Body of pancreas (tissue), 4 donors: ENCODE results near the gene NHP2. TPM values are rescaled to one million over a fixed set of nuclear protein-coding genes. Genes with fewer than 3 reads are reported as not detected.

Experiments
- ATAC-seq: fragments of 150-250 bp; one replicate; pipeline ENCODE4 v1.9.1; 2016
- DNase-seq, 4 donors: peaks; one replicate each; pipeline ENCODE4 v3.0.0-alpha.2; 2019
- H3K27ac ChIP-seq, 4 donors: fragments of 200-600 bp; sonication (generic); 1 replicate in 3 of 4; 2 replicates in 1 of 4; pipeline versions ENCODE4 v1.5.1 to v1.6.1; 2016 to 2019; ENCODE audit warnings: mild to moderate bottlenecking in 1 of 4, mixed read lengths in 1 of 4, moderate library complexity in 1 of 4
- H3K27me3 ChIP-seq, 2 donors: fragments of 200-600 bp; sonication (generic); one replicate each; pipeline ENCODE4 v1.6.0; 2016; ENCODE audit warnings: mild to moderate bottlenecking in 1 of 2
- H3K36me3 ChIP-seq, 2 donors: fragments of 200-600 bp; sonication (generic); replicated peaks in 1 of 2; 2 replicates each; pipeline ENCODE4 v1.5.1; 2016; ENCODE audit warnings: low read depth in 2 of 2; ENCODE audit not compliant: insufficient read depth in 1 of 2
- H3K4me1 ChIP-seq: fragments of 200-600 bp; sonication (generic); one replicate; pipeline ENCODE4 v1.6.0; 2016
- H3K4me3 ChIP-seq, 2 donors: fragments of 200-600 bp; sonication (generic); 1 replicate in 1 of 2; 2 replicates in 1 of 2; pipeline ENCODE4 v1.5.1; 2016 to 2019
- H3K9me3 ChIP-seq, 3 donors: fragments of 200-600 bp; sonication (generic); 1 replicate in 2 of 3; 2 replicates in 1 of 3; pipeline ENCODE4 v1.5.1; 2016
- POLR2A ChIP-seq, 3 donors: fragments of 450-650 bp; IDR thresholded peaks; one replicate each; pipeline ENCODE4 v1.6.1; 2016; ENCODE audit warnings: antibody characterized with exemption in 3 of 3, mild to moderate bottlenecking in 2 of 3
- WGBS, 2 donors: methylation state at CpG; one replicate each; pipeline ENCODE4 v1.1.5; 2017; 5-methylcytosine and 5-hydroxymethylcytosine counted together
- intact Hi-C: fragments of 100-400 bp; cut with DNase I; formaldehyde crosslinking; loops from one replicate; pipeline ENCODE4 v1.15.1; 2023
- total RNA-seq, 2 donors: library from RNA; depleted of rRNA; stranded (reverse); fragments of >200 nt; gene quantifications; one replicate each; pipeline ENCODE4 v1.1.0, GENCODE V29; 2016
- TF ChIP-seq, protein P1 (sequence below), 7 experiments: fragments of 450-650 bp in 4 of 7; fragments of 200-600 bp in 3 of 7; sonication (generic) in 3 of 7; IDR thresholded peaks; one replicate each; pipeline ENCODE4 v1.5.1; 2016 to 2019; ENCODE audit warnings: antibody characterized with exemption in 7 of 7

The NHP2 gene
- total RNA-seq, 2 donors from 2014 or later: 63.9 to 80.2 TPM

DNA sequence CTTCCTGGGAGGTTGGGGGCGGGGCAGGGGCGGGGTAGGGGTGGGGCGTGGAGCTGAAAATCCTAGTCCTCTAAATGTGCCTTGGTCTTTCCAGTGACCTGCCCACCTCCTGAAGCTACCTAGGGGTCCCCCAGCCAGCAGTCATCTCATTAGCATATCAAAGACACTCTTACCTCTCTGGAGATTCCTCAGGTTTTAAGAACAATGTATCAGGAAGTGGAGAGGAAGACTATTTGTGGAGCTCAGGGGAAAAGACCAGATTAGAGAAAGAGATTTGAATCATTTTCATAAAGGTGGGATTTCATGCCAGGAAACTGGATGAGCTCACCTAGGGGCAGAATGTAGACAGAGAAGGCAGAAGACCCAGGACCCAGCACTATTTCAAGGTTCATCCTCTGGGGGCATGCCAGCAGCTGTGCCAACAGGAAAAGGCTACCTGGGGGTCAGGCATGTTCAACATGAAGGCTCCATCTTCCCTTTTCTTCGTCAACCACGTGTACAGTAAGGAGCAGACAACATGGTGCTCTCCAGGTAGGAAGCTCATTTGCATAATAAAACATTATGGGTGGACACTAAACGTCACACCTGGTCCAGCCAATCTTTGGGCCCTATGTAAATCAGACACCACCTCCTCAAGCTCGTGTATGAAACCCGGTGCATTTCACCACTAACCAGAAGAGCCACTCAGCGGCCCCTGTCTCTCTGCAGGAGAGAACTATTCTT is 26.6 kb upstream of the NHP2 start:
- Histone ChIP-seq H3K36me3 (no peaks in the 10 kb centered on the region), H3K4me3 (no peak overlapping the region), H3K27me3 (no peaks in the 10 kb centered on the region), H3K9me3 (no peaks in the 10 kb centered on the region), H3K27ac (no peak overlapping the region), H3K4me1 (no peaks in the 10 kb centered on the region)
- 18 to 30% methylated on average over 6 to 9 of the region's 9 CpGs for WGBS, 2 donors
- TF ChIP-seq, protein P1, sequence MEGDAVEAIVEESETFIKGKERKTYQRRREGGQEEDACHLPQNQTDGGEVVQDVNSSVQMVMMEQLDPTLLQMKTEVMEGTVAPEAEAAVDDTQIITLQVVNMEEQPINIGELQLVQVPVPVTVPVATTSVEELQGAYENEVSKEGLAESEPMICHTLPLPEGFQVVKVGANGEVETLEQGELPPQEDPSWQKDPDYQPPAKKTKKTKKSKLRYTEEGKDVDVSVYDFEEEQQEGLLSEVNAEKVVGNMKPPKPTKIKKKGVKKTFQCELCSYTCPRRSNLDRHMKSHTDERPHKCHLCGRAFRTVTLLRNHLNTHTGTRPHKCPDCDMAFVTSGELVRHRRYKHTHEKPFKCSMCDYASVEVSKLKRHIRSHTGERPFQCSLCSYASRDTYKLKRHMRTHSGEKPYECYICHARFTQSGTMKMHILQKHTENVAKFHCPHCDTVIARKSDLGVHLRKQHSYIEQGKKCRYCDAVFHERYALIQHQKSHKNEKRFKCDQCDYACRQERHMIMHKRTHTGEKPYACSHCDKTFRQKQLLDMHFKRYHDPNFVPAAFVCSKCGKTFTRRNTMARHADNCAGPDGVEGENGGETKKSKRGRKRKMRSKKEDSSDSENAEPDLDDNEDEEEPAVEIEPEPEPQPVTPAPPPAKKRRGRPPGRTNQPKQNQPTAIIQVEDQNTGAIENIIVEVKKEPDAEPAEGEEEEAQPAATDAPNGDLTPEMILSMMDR (IDR thresholded peaks at IDR 0.05): no peak
- TF ChIP-seq POLR2A (IDR thresholded peaks at IDR 0.05): no peak
- ATAC-seq (no peak), DNase-seq (no peak)
- intact Hi-C loops: no loop called here

DNA sequence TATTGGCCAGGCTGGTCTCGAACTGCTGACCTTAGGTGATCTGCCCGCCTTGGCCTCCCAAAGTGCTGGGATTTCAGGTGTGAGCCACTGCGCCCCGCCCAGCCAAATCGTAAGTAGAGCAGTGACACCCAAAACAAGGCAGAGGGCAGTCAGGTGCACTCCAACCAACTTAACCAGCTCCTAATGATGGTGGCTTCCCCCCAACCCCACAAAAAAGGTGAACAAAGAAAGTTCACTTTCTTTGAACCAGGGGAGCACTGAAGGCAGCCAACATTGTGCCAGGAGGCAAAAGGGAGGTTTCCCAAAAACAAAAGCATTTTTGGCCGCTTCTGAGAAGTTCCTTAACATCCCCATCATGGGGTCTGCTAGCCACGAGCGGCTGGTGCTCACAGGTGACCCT is 23.9 kb upstream of the NHP2 start:
- no peaks in the 10 kb centered on the region for H3K9me3 ChIP-seq
- WGBS, 2 donors: 84 to 90% methylated on average over 7 to 8 of the region's 8 CpGs
- ATAC-seq: no peak

GRCh38 chr5:178176791-178177190 is 23.1 kb upstream of the NHP2 start:
- Histone ChIP-seq H3K27ac (no peak overlapping the region), H3K4me3 (no peak overlapping the region), H3K9me3 (no peaks in the 10 kb centered on the region), H3K27me3 (no peaks in the 10 kb centered on the region), H3K36me3 (no peaks in the 10 kb centered on the region), H3K4me1 (no peaks in the 10 kb centered on the region)
- WGBS, 2 donors: 51 to 68% methylated on average over 6 of the region's 6 CpGs
- intact Hi-C loops: no loop called here
- no peak for DNase-seq
- TF ChIP-seq, protein P1 (IDR thresholded peaks at IDR 0.05): no peak
- no peak for TF ChIP-seq POLR2A (IDR thresholded peaks at IDR 0.05)
- ATAC-seq: no peak

More for the DNA sequence above, 23.9 kb upstream of the NHP2 start:
- no peak overlapping the region for H3K4me3 ChIP-seq
- H3K36me3 ChIP-seq: no peaks in the 10 kb centered on the region
- intact Hi-C loops: no loop called here
- H3K27ac ChIP-seq: no peak overlapping the region
- TF ChIP-seq, protein P1 (IDR thresholded peaks at IDR 0.05): no peak
- TF ChIP-seq POLR2A (IDR thresholded peaks at IDR 0.05): no peak
- H3K4me1 ChIP-seq: no peaks in the 10 kb centered on the region
- H3K27me3 ChIP-seq: no peaks in the 10 kb centered on the region
- no peak for DNase-seq

DNA sequence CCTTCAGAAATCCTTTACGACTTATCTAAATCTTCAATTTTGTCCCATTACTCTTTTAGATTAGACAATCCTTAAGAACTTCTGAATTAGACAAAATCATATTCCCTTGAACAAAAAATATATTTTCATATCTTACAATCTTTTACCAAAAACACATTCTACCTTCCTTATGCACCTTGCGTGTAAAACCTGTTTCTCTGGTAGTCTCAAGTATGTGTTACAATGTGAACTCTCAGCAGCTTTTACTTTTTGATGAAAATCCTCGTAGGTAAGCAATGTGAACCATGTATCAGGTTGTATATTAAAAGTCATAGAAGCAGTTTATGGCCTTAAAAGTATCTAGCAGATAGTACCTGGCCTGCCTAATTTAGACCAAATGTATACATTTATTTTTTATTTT is 20.8 kb upstream of the NHP2 start:
- ATAC-seq: no peak
- no peak for TF ChIP-seq POLR2A (IDR thresholded peaks at IDR 0.05)
- TF ChIP-seq, protein P1 (IDR thresholded peaks at IDR 0.05): no peak
- WGBS, 2 donors: 82 to 87% methylated on average over 3 of the region's 3 CpGs

GRCh38 chr5:178170455-178170854 is 16.8 kb upstream of the NHP2 start:
- peaks cover 0 to 5% of the 10 kb centered on the region in 2 donors for H3K27me3 ChIP-seq
- H3K9me3 ChIP-seq: no peaks in the 10 kb centered on the region
- DNase-seq: no peak
- intact Hi-C loops: no loop called here
- H3K4me3 ChIP-seq: no peak overlapping the region
- no peaks in the 10 kb centered on the region for H3K4me1 ChIP-seq
- TF ChIP-seq, protein P1 (IDR thresholded peaks at IDR 0.05): no peak
- TF ChIP-seq POLR2A (IDR thresholded peaks at IDR 0.05): no peak
- no peak for ATAC-seq
- no peaks in the 10 kb centered on the region for H3K36me3 ChIP-seq
- H3K27ac ChIP-seq: no peak overlapping the region
- WGBS, 2 donors: 86 to 88% methylated on average over 2 of the region's 2 CpGs

More for the DNA sequence above, 20.8 kb upstream of the NHP2 start:
- H3K27me3 ChIP-seq: no peaks in the 10 kb centered on the region
- no peak for DNase-seq
- H3K4me1 ChIP-seq: no peaks in the 10 kb centered on the region
- H3K4me3 ChIP-seq: no peak overlapping the region
- H3K36me3 ChIP-seq: no peaks in the 10 kb centered on the region
- H3K9me3 ChIP-seq: no peaks in the 10 kb centered on the region
- intact Hi-C loops: no loop called here
- H3K27ac ChIP-seq: no peak overlapping the region
